ENCODE measurements around the gene CTU2. TPM values are rescaled to one million over a fixed set of nuclear protein-coding genes. Genes with fewer than 3 reads are reported as not detected.
A peak's percentile ranks its signal among the peaks of the same experiment; 100 is the strongest.

The CTU2 gene
- total and polyA plus RNA-seq, 9 donors: 9.5 to 17.0 (median 12.9) TPM

GRCh38 chr16:88744577-88745521 lies 38.5 kb downstream of the CTU2 start:
- H3K27ac ChIP-seq (ENCODE audit: low read length): peak overlapping the region; percentile 59
- peaks cover 2% of the 10 kb centered on the region for H3K27me3 ChIP-seq (ENCODE audit: control insufficient read depth, insufficient read depth, low read length)
- 32% methylated on average over 25 of the region's 39 CpGs for WGBS (ENCODE audit: insufficient coverage)
- H3K9me3 ChIP-seq (replicated peaks; ENCODE audit: control insufficient read depth, low read depth, low read length): no peaks in the 10 kb centered on the region
- peak; percentile 68 for DNase-seq
- H3K4me3 ChIP-seq (ENCODE audit: low read length): no peak overlapping the region
- peaks cover 13% of the 10 kb centered on the region for H3K36me3 ChIP-seq (ENCODE audit: control insufficient read depth, insufficient read depth, low read length)
- H3K4me1 ChIP-seq (ENCODE audit: control insufficient read depth, insufficient read depth, low read length): peaks cover 61% of the 10 kb centered on the region

GRCh38 chr16:88746506-88746905 lies 40.2 kb downstream of the CTU2 start:
- H3K9me3 ChIP-seq (replicated peaks; ENCODE audit: control insufficient read depth, low read depth, low read length): no peaks in the 10 kb centered on the region
- H3K4me1 ChIP-seq (ENCODE audit: control insufficient read depth, insufficient read depth, low read length): peaks cover 48% of the 10 kb centered on the region
- H3K4me3 ChIP-seq (ENCODE audit: low read length): no peak overlapping the region
- H3K27ac ChIP-seq (ENCODE audit: low read length): peak overlapping the region; percentile 93
- DNase-seq: peak; percentile 93
- 13% methylated on average over 12 of the region's 17 CpGs for WGBS (ENCODE audit: insufficient coverage)
- H3K36me3 ChIP-seq (ENCODE audit: control insufficient read depth, insufficient read depth, low read length): no peaks in the 10 kb centered on the region
- H3K27me3 ChIP-seq (ENCODE audit: control insufficient read depth, insufficient read depth, low read length): peaks cover 2% of the 10 kb centered on the region

- H3K4me1 ChIP-seq (ENCODE audit: control insufficient read depth, insufficient read depth, low read length): peaks cover 51% of the 10 kb centered on the region
- no peaks in the 10 kb centered on the region for H3K9me3 ChIP-seq (replicated peaks; ENCODE audit: control insufficient read depth, low read depth, low read length)
- H3K36me3 ChIP-seq (ENCODE audit: control insufficient read depth, insufficient read depth, low read length): peaks cover 4% of the 10 kb centered on the region
- WGBS (ENCODE audit: insufficient coverage): 70% methylated on average over 24 of the region's 26 CpGs
- H3K27ac ChIP-seq (ENCODE audit: low read length): no peak overlapping the region
- peaks cover 2% of the 10 kb centered on the region for H3K27me3 ChIP-seq (ENCODE audit: control insufficient read depth, insufficient read depth, low read length)
- DNase-seq: no peak
- H3K4me3 ChIP-seq (ENCODE audit: low read length): no peak overlapping the region
Measured at GRCh38 chr16:88747588-88748301, 41.4 kb downstream of the CTU2 start.

GRCh38 chr16:88748364-88748763 lies 42.1 kb downstream of the CTU2 start:
- no peak overlapping the region for H3K27ac ChIP-seq (ENCODE audit: low read length)
- WGBS (ENCODE audit: insufficient coverage): 85% methylated on average over 7 of the region's 12 CpGs
- H3K36me3 ChIP-seq (ENCODE audit: control insufficient read depth, insufficient read depth, low read length): peaks cover 4% of the 10 kb centered on the region
- no peak overlapping the region for H3K4me3 ChIP-seq (ENCODE audit: low read length)
- H3K27me3 ChIP-seq (ENCODE audit: control insufficient read depth, insufficient read depth, low read length): peaks cover 2% of the 10 kb centered on the region
- H3K4me1 ChIP-seq (ENCODE audit: control insufficient read depth, insufficient read depth, low read length): peaks cover 49% of the 10 kb centered on the region
- H3K9me3 ChIP-seq (replicated peaks; ENCODE audit: control insufficient read depth, low read depth, low read length): no peaks in the 10 kb centered on the region
- DNase-seq: no peak

GRCh38 chr16:88749358-88749757 lies 43.1 kb downstream of the CTU2 start:
- H3K4me1 ChIP-seq (ENCODE audit: control insufficient read depth, insufficient read depth, low read length): peaks cover 44% of the 10 kb centered on the region
- peaks cover 4% of the 10 kb centered on the region for H3K36me3 ChIP-seq (ENCODE audit: control insufficient read depth, insufficient read depth, low read length)
- H3K9me3 ChIP-seq (replicated peaks; ENCODE audit: control insufficient read depth, low read depth, low read length): no peaks in the 10 kb centered on the region
- no peak overlapping the region for H3K27ac ChIP-seq (ENCODE audit: low read length)
- WGBS (ENCODE audit: insufficient coverage): 94% methylated on average over 18 of the region's 26 CpGs
- no peak for DNase-seq
- H3K27me3 ChIP-seq (ENCODE audit: control insufficient read depth, insufficient read depth, low read length): peaks cover 2% of the 10 kb centered on the region
- H3K4me3 ChIP-seq (ENCODE audit: low read length): no peak overlapping the region

GRCh38 chr16:88750854-88751253 lies 44.6 kb downstream of the CTU2 start:
- no peak overlapping the region for H3K4me3 ChIP-seq (ENCODE audit: low read length)
- no peak for DNase-seq
- no peak overlapping the region for H3K27ac ChIP-seq (ENCODE audit: low read length)
- peaks cover 4% of the 10 kb centered on the region for H3K36me3 ChIP-seq (ENCODE audit: control insufficient read depth, insufficient read depth, low read length)
- no peaks in the 10 kb centered on the region for H3K27me3 ChIP-seq (ENCODE audit: control insufficient read depth, insufficient read depth, low read length)
- peaks cover 34% of the 10 kb centered on the region for H3K4me1 ChIP-seq (ENCODE audit: control insufficient read depth, insufficient read depth, low read length)
- 79% methylated on average over 12 of the region's 12 CpGs for WGBS (ENCODE audit: insufficient coverage)
- no peaks in the 10 kb centered on the region for H3K9me3 ChIP-seq (replicated peaks; ENCODE audit: control insufficient read depth, low read depth, low read length)

- no peaks in the 10 kb centered on the region for H3K9me3 ChIP-seq (replicated peaks; ENCODE audit: control insufficient read depth, low read depth, low read length)
- H3K27me3 ChIP-seq (ENCODE audit: control insufficient read depth, insufficient read depth, low read length): no peaks in the 10 kb centered on the region
- H3K4me3 ChIP-seq (ENCODE audit: low read length): no peak overlapping the region
- no peak overlapping the region for H3K27ac ChIP-seq (ENCODE audit: low read length)
- H3K4me1 ChIP-seq (ENCODE audit: control insufficient read depth, insufficient read depth, low read length): peaks cover 18% of the 10 kb centered on the region
- DNase-seq: peak; percentile 46
- H3K36me3 ChIP-seq (ENCODE audit: control insufficient read depth, insufficient read depth, low read length): peaks cover 4% of the 10 kb centered on the region
- 60% methylated on average over 7 of the region's 16 CpGs for WGBS (ENCODE audit: insufficient coverage)
Measured at GRCh38 chr16:88752386-88753002, 46.2 kb downstream of the CTU2 start.

GRCh38 chr16:88753191-88753590 lies 46.9 kb downstream of the CTU2 start:
- 60% methylated on average over 1 of the region's 13 CpGs for WGBS (ENCODE audit: insufficient coverage)

GRCh38 chr16:88753602-88754001 lies 47.3 kb downstream of the CTU2 start:
- DNase-seq: no peak
- WGBS (ENCODE audit: insufficient coverage): 60% methylated on average over 4 of the region's 11 CpGs
- H3K9me3 ChIP-seq (replicated peaks; ENCODE audit: control insufficient read depth, low read depth, low read length): no peaks in the 10 kb centered on the region
- peaks cover 4% of the 10 kb centered on the region for H3K36me3 ChIP-seq (ENCODE audit: control insufficient read depth, insufficient read depth, low read length)
- H3K27me3 ChIP-seq (ENCODE audit: control insufficient read depth, insufficient read depth, low read length): no peaks in the 10 kb centered on the region
- H3K27ac ChIP-seq (ENCODE audit: low read length): no peak overlapping the region
- no peak overlapping the region for H3K4me3 ChIP-seq (ENCODE audit: low read length)
- peaks cover 13% of the 10 kb centered on the region for H3K4me1 ChIP-seq (ENCODE audit: control insufficient read depth, insufficient read depth, low read length)

More at GRCh38 chr16:88753191-88753590, 46.9 kb downstream of the CTU2 start:
- Histone ChIP-seq H3K4me1 (ENCODE audit: control insufficient read depth, insufficient read depth, low read length) (peaks cover 13% of the 10 kb centered on the region), H3K27me3 (ENCODE audit: control insufficient read depth, insufficient read depth, low read length) (no peaks in the 10 kb centered on the region), H3K9me3 (replicated peaks; ENCODE audit: control insufficient read depth, low read depth, low read length) (no peaks in the 10 kb centered on the region), H3K36me3 (ENCODE audit: control insufficient read depth, insufficient read depth, low read length) (peaks cover 4% of the 10 kb centered on the region), H3K4me3 (ENCODE audit: low read length) (no peak overlapping the region), H3K27ac (ENCODE audit: low read length) (no peak overlapping the region)
- no peak for DNase-seq

Measured in muscle of leg (tissue), 11 donors.